H1 (cell line): ENCODE measurements around the gene EPHA3.

Experiments used
- CTCF ChIP-seq, 3 experiments: IDR thresholded peaks; 1 replicate in 2 of 3; 2 replicates in 1 of 3; pipeline versions ENCODE4 v1.5.1 to v1.6.1; 2011; ENCODE audit warnings: low read length in 3 of 3, mild to moderate bottlenecking in 3 of 3, inconsistent platforms in 2 of 3, low read depth in 1 of 3, moderate library complexity in 1 of 3; ENCODE audit not compliant: insufficient read depth in 1 of 3; ENCODE audit errors: control extremely low read depth in 1 of 3
- EZH2 ChIP-seq: fragments of 200-600 bp; sonication (generic); IDR thresholded peaks from 2 replicates; pipeline ENCODE4 v1.7.1; 2012; ENCODE audit warnings: low read depth, mild to moderate bottlenecking, moderate library complexity, low read length, inconsistent platforms; ENCODE audit not compliant: severe bottlenecking
- JUN ChIP-seq: IDR thresholded peaks from 2 replicates; pipeline ENCODE4 v1.6.1; 2011; ENCODE audit warnings: low read depth, mild to moderate bottlenecking, improper control_type of control experiment, low read length
- MAX ChIP-seq: IDR thresholded peaks from 2 replicates; pipeline ENCODE4 v1.6.1; 2012; ENCODE audit warnings: inconsistent platforms
- POLR2A ChIP-seq, 2 experiments: IDR thresholded peaks; 1 replicate in 1 of 2; 2 replicates in 1 of 2; pipeline ENCODE4 v1.6.1; 2011; ENCODE audit warnings: low read depth in 2 of 2, low read length in 2 of 2, mild to moderate bottlenecking in 2 of 2; ENCODE audit errors: control extremely low read depth in 1 of 2
- POLR2AphosphoS5 ChIP-seq: IDR thresholded peaks from 2 replicates; pipeline ENCODE4 v1.6.1; 2011; ENCODE audit warnings: low read depth, low read length
- SIN3A ChIP-seq, 2 experiments: IDR thresholded peaks in 1 of 2; conservative IDR thresholded peaks in 1 of 2; 2 replicates each; pipeline ENCODE4 v1.6.1; 2011 to 2012; ENCODE audit warnings: low read length in 2 of 2, improper control_type of control experiment in 1 of 2, low read depth in 1 of 2, mild to moderate bottlenecking in 1 of 2
- TF ChIP-seq, protein P1 (sequence below): IDR thresholded peaks from 2 replicates; pipeline ENCODE4 v1.6.1; 2011; ENCODE audit warnings: low read depth, mild to moderate bottlenecking, low read length; ENCODE audit not compliant: insufficient read depth

DNA sequence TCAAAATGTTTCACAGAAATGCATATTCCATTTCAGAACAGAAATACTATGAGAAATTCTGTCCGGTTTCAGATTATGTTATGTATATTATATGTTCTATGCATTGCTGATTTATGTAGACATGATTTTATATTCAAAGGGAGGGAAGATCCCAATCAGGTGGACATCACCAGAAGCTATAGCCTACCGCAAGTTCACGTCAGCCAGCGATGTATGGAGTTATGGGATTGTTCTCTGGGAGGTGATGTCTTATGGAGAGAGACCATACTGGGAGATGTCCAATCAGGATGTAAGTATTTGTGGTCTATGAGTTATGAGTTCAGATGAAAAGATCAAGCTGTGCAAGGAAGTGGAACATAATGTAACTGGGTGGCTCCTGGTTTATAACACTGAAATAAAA is 341.7 kb downstream of the EPHA3 start:
- TF ChIP-seq CTCF (IDR thresholded peaks at IDR 0.05; ENCODE audit: control extremely low read depth in 1 of 3, insufficient read depth in 1 of 3, low read depth in 1 of 3, low read length in 3 of 3) (no peak), MAX (no peak), EZH2 (no peak), SIN3A (conservative IDR thresholded peaks at IDR 0.05 in 1 of 2, IDR thresholded peaks at IDR 0.05 in 1 of 2; ENCODE audit: low read depth in 1 of 2, low read length in 2 of 2) (no peak), JUN (no peak), POLR2A (IDR thresholded peaks at IDR 0.05; ENCODE audit: control extremely low read depth in 1 of 2, low read depth in 2 of 2, low read length in 2 of 2) (no peak), POLR2AphosphoS5 (no peak)
- TF ChIP-seq, protein P1, sequence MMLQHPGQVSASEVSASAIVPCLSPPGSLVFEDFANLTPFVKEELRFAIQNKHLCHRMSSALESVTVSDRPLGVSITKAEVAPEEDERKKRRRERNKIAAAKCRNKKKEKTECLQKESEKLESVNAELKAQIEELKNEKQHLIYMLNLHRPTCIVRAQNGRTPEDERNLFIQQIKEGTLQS, result no peak
